Measurements from ENCODE around the gene CRYBG3. TPM values are rescaled to one million over a fixed set of nuclear protein-coding genes. Genes with fewer than 3 reads are reported as not detected.

CRYBG3 gene
- total RNA-seq, 1 donor from 2014 or later = 13.5 TPM

DNA sequence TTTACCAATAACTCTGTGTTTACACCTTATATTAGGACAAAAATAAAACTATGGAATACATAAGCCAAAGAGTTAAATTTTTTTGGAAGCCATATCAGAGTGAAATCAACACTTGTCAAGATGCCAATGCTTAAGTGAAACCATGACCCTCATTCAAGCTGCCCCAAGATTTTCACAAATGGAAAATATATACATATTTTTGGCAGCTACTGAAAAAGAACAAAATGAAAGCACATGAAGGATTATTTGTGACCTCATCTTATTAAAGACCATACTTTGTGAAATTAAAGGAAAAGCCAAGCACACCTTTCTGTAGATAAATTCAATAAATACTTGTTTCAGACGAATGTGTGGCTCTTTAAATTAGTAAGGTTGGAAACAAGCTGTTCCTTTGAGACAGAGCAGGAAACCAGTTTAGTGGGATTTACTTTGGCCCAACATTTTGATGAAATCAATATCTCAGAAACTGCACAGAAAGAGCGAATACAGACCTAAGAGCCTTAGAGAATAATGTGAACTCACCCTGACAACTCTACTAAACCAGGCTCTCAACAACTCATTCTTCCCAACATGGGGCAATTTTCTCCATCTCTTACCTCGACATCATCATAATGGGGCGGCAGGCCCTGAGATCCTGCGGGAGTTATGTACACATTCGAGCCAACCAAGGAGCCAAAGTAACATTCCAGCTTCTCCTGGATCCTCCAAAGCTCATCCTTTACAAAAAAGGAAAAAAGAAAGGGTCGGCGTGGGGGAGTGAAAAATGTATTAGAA lies 139.4 kb downstream of the CRYBG3 start:
- DNase-seq (ENCODE audit: extremely low spot score, unreplicated experiment) = no peak
- TF ChIP-seq CTCF (conservative IDR thresholded peaks at IDR 0.05) = no peak

GRCh38 chr3:97967966-97968365 lies 146.2 kb downstream of the CRYBG3 start:
- peak; percentile 16 for TF ChIP-seq CTCF (conservative IDR thresholded peaks at IDR 0.05)
- Mint-ChIP-seq H3K36me3 (peaks cover 30% of the 10 kb centered on the region), H3K4me3 (no peak overlapping the region), H3K27me3 (no peaks in the 10 kb centered on the region), H3K9me3 (no peaks in the 10 kb centered on the region), H3K4me1 (ENCODE audit: unreplicated experiment) (peaks cover 34% of the 10 kb centered on the region), H3K27ac (no peak overlapping the region)
- no peak for DNase-seq (ENCODE audit: extremely low spot score, unreplicated experiment)

More for the DNA sequence above, 139.4 kb downstream of the CRYBG3 start:
- Mint-ChIP-seq H3K36me3 (peaks cover 39% of the 10 kb centered on the region), H3K4me1 (ENCODE audit: unreplicated experiment) (peaks cover 14% of the 10 kb centered on the region), H3K27ac (no peak overlapping the region), H3K27me3 (no peaks in the 10 kb centered on the region), H3K4me3 (no peak overlapping the region), H3K9me3 (no peaks in the 10 kb centered on the region)

DNA sequence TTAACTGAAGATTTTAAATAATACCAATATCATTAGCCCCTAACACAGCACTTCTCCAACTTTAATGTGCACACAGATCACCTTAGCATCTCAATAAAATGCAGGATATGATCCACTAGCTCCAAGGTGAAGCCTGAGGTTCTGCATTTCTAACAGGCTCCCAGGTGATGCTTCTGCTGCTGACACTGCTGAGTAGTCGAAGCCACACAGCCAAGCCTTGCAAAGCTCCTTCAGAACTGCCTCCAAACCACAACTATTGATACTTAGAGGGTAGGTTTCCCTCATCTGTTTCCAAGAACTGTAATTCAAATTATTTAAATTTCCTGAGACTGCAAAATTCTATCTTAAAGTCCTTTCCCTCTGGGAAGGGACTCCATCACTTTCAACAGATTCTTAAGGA lies 146.6 kb downstream of the CRYBG3 start:
- H3K4me3 Mint-ChIP-seq = no peak overlapping the region
- H3K27ac Mint-ChIP-seq = no peak overlapping the region
- no peaks in the 10 kb centered on the region for H3K27me3 Mint-ChIP-seq
- peaks cover 29% of the 10 kb centered on the region for H3K36me3 Mint-ChIP-seq
- DNase-seq (ENCODE audit: extremely low spot score, unreplicated experiment) = no peak
- peaks cover 34% of the 10 kb centered on the region for H3K4me1 Mint-ChIP-seq (ENCODE audit: unreplicated experiment)
- H3K9me3 Mint-ChIP-seq = no peaks in the 10 kb centered on the region
- TF ChIP-seq CTCF (conservative IDR thresholded peaks at IDR 0.05) = no peak

- Mint-ChIP-seq H3K27ac (no peak overlapping the region), H3K27me3 (no peaks in the 10 kb centered on the region), H3K4me3 (no peak overlapping the region), H3K9me3 (no peaks in the 10 kb centered on the region), H3K4me1 (ENCODE audit: unreplicated experiment) (peaks cover 34% of the 10 kb centered on the region), H3K36me3 (peaks cover 23% of the 10 kb centered on the region)
- DNase-seq (ENCODE audit: extremely low spot score, unreplicated experiment) = no peak
- no peak for TF ChIP-seq CTCF (conservative IDR thresholded peaks at IDR 0.05)
Measured at GRCh38 chr3:97969541-97969940, 147.7 kb downstream of the CRYBG3 start.

DNA sequence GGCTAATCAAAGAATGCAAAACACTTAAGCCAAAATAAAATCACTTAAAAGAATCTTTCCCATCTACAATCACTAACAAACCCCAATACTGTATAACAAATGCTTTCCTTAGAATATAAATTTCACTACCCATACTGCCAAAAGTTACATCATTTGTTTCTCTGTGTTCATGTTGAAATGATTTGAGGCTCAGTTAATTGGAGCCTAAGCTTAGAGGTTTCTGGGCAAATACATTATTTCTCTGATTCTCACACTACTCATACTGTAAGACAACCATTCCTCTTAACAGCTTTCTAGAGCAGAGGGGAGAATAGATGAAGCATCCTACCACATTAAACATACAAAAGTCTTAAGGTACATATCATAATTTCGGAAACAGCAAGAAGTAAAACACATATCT lies 148.3 kb downstream of the CRYBG3 start:
- H3K4me1 Mint-ChIP-seq (ENCODE audit: unreplicated experiment) = peaks cover 34% of the 10 kb centered on the region
- no peak for DNase-seq (ENCODE audit: extremely low spot score, unreplicated experiment)
- peaks cover 19% of the 10 kb centered on the region for H3K36me3 Mint-ChIP-seq
- peak overlapping the region; percentile 96 for H3K27ac Mint-ChIP-seq
- peaks cover 3% of the 10 kb centered on the region for H3K27me3 Mint-ChIP-seq
- H3K9me3 Mint-ChIP-seq = no peaks in the 10 kb centered on the region
- H3K4me3 Mint-ChIP-seq = peak overlapping the region; percentile 96
- no peak for TF ChIP-seq CTCF (conservative IDR thresholded peaks at IDR 0.05)
